ENCODE results near the gene EFCAB12.

DNA sequence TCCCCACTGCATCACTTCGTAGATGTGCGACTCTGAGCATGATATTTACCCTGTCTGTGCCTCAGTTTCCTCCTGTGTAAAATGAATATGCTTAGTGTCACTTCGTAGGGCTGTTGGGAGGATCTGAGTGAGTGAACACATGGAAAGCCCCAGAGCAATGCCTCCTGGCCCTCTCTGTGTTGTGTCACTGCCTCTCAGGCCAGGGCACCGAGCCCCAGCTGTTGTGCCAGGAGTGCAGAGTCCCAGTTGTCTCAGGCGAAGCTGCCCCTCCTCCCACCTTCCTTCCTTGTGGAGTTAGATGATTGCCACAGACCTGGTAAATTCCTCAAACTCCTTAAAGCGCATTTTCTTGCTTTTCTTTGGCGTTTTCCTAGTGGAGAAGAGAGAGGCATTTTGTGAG lies 26.2 kb downstream of the EFCAB12 start:
- TF ChIP-seq TAF1 (IDR thresholded peaks at IDR 0.05; ENCODE audit: borderline replicate concordance, insufficient read depth, low read length) (no peak), POLR2AphosphoS5 (IDR thresholded peaks at IDR 0.05; ENCODE audit: low read depth, low read length) (no peak)
- TF ChIP-seq, protein P1, sequence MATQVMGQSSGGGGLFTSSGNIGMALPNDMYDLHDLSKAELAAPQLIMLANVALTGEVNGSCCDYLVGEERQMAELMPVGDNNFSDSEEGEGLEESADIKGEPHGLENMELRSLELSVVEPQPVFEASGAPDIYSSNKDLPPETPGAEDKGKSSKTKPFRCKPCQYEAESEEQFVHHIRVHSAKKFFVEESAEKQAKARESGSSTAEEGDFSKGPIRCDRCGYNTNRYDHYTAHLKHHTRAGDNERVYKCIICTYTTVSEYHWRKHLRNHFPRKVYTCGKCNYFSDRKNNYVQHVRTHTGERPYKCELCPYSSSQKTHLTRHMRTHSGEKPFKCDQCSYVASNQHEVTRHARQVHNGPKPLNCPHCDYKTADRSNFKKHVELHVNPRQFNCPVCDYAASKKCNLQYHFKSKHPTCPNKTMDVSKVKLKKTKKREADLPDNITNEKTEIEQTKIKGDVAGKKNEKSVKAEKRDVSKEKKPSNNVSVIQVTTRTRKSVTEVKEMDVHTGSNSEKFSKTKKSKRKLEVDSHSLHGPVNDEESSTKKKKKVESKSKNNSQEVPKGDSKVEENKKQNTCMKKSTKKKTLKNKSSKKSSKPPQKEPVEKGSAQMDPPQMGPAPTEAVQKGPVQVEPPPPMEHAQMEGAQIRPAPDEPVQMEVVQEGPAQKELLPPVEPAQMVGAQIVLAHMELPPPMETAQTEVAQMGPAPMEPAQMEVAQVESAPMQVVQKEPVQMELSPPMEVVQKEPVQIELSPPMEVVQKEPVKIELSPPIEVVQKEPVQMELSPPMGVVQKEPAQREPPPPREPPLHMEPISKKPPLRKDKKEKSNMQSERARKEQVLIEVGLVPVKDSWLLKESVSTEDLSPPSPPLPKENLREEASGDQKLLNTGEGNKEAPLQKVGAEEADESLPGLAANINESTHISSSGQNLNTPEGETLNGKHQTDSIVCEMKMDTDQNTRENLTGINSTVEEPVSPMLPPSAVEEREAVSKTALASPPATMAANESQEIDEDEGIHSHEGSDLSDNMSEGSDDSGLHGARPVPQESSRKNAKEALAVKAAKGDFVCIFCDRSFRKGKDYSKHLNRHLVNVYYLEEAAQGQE (IDR thresholded peaks at IDR 0.05; ENCODE audit: insufficient read depth in 1 of 2, low read depth in 2 of 2, low read length in 2 of 2) = no peak
